SU-DHL-6 (cell line): ENCODE results near the gene PGBD2.

Source experiments
- CTCF ChIP-seq: fragments of 200-600 bp; sonication (generic); IDR thresholded peaks from one replicate; pipeline ENCODE4 v1.5.1; 2017; ENCODE audit warnings: antibody characterized with exemption, mild to moderate bottlenecking, low read length, moderate library complexity; ENCODE audit not compliant: insufficient read depth, poor library complexity, severe bottlenecking
- EZH2phosphoT487 ChIP-seq: fragments of 200-600 bp; sonication (generic), shearing (Covaris generic); conservative IDR thresholded peaks from 2 replicates; pipeline ENCODE4 v1.6.1; 2018; ENCODE audit warnings: mild to moderate bottlenecking, antibody characterized with exemption, low read length, moderate library complexity, mixed read lengths

- no peak for TF ChIP-seq CTCF
- no peak for TF ChIP-seq EZH2phosphoT487
Observed at GRCh38 chr1:248904437-248905216, 1.4 kb upstream of the PGBD2 start.
